ENCODE results near the gene CEACAM16. TPM values are rescaled to one million over a fixed set of nuclear protein-coding genes. Genes with fewer than 3 reads are reported as not detected.

The CEACAM16 gene
- total and polyA plus RNA-seq, 9 of the 15 experiments (the other 6 are each of a cell fraction or from before 2014, with no cell fraction given): not detected

- no peak for TF ChIP-seq GTF2E2 (tag; IDR thresholded peaks at IDR 0.05)
- peak; percentile 66 for TF ChIP-seq ADNP (tag; IDR thresholded peaks at IDR 0.05)
- TF ChIP-seq, protein P1, sequence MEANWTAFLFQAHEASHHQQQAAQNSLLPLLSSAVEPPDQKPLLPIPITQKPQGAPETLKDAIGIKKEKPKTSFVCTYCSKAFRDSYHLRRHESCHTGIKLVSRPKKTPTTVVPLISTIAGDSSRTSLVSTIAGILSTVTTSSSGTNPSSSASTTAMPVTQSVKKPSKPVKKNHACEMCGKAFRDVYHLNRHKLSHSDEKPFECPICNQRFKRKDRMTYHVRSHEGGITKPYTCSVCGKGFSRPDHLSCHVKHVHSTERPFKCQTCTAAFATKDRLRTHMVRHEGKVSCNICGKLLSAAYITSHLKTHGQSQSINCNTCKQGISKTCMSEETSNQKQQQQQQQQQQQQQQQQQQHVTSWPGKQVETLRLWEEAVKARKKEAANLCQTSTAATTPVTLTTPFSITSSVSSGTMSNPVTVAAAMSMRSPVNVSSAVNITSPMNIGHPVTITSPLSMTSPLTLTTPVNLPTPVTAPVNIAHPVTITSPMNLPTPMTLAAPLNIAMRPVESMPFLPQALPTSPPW (CRISPR knock-in tag; IDR thresholded peaks at IDR 0.05): peak; percentile 88
- no peak for TF ChIP-seq ZNF41 (CRISPR knock-in tag; conservative IDR thresholded peaks at IDR 0.05)
- no peak; the same call in 1 of the 2 replicates for TF ChIP-seq ESRRA (IDR thresholded peaks at IDR 0.05; ENCODE audit: borderline replicate concordance, low read depth)
- no peak for TF ChIP-seq IRF1 (CRISPR knock-in tag; IDR thresholded peaks at IDR 0.05; ENCODE audit: borderline replicate concordance)
- no peak for TF ChIP-seq NFATC3 (IDR thresholded peaks at IDR 0.05)
- TF ChIP-seq FOSL1 (tag; conservative IDR thresholded peaks at IDR 0.05): peak; percentile 86
- no peak for TF ChIP-seq FOXO4 (CRISPR knock-in tag; IDR thresholded peaks at IDR 0.05)
- TF ChIP-seq ZNF24 (IDR thresholded peaks at IDR 0.05): no peak
- no peak for TF ChIP-seq MIER1 (IDR thresholded peaks at IDR 0.05; ENCODE audit: low read depth)
- TF ChIP-seq KAT8 (IDR thresholded peaks at IDR 0.05; ENCODE audit: low read depth): no peak
- TF ChIP-seq AFF4 (CRISPR knock-in tag; IDR thresholded peaks at IDR 0.05): no peak
- TF ChIP-seq ZNF431 (CRISPR knock-in tag; IDR thresholded peaks at IDR 0.05): no peak
- no peak for TF ChIP-seq ZNF699 (CRISPR knock-in tag; IDR thresholded peaks at IDR 0.05; ENCODE audit: insufficient replicate concordance)
- 0 out of 2 replicates have a peak, but pooled peaks have one; percentile 24 for TF ChIP-seq MAFG (tag; conservative IDR thresholded peaks at IDR 0.05)
- TF ChIP-seq CTCF (IDR thresholded peaks at IDR 0.05 in 2 of 3, conservative IDR thresholded peaks at IDR 0.05 in 1 of 3; ENCODE audit: insufficient read depth in 2 of 3, low read depth in 1 of 3, low read length in 3 of 3): no peak
- TF ChIP-seq ZNF707 (CRISPR knock-in tag; conservative IDR thresholded peaks at IDR 0.05): no peak
- peak; percentile 64 for TF ChIP-seq HDAC2 (IDR thresholded peaks at IDR 0.05)
These were observed 48.2 kb downstream of the CEACAM16 start (continued) for GRCh38 chr19:44746946-44747738.
